Right forelimb (tissue), 1 donor: Measurements from ENCODE around the gene PHAX.
"Not testable (repeated sequence)": the region's sequence is repeated elsewhere in the genome, so short reads cannot be mapped to it uniquely, and the experiment has no call there.

ENCODE experiments used
- DNase-seq: peaks from one replicate; pipeline ENCODE4 v3.0.0-alpha.2; 2018

PHAX gene

DNA sequence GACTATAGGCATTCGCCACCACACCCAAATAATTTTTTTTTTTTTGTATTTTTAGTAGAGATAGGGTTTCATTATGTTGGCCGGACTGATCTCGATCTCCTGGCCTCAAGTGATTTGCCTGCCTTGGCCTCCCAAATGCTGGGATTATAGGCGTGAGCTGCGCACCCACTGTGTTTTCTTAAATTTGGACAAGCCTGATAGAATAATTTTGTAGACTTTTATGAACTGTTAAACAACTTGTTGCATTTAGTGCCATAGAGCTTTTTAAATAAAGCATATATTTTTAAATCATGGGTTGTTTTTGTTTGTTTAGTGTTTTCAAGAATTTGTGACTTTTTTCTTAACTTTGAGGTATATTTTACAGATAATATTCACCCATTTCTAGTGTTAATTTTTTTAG is 4.8 kb downstream of the PHAX start:
- no peak for DNase-seq

DNA sequence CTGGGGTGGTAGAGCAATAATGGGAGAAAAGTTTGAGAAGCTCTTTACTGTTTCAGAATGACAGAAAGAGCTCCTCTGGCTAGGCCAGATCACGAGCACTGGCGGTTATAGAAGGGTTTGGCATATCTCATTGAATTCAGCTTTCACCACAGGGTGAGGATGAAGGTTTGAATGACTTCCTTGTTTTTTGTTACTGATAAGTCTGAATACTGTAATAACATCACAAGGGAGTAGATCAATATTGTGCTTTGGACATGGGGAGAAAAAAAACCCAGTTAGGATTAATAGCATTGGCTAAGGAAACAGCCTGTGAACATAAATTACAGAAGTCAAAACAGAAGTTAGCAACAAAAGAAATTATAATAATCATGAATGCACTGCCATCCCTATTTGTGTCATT is 9.4 kb downstream of the PHAX start:
- DNase-seq, result no peak

DNA sequence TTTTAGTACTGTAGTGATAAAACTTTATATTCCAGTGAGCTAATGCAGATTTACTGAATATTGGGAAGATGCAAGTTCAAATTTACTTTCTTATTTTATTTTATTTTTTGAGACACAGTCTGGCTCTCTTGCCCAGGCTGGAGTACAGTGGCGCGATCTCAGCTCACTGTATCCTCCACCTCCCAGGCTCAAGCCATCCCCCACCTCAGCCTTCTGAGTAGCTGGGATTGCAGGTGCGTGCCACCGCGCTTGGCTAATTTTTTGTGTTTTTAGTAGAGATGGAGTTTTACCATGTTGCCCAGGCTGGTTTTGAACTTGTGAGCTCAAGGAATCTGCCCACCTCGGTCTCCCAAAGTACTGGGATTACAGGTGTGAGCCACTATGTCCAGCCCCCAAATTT is 9.9 kb downstream of the PHAX start:
- DNase-seq, result no peak

DNA sequence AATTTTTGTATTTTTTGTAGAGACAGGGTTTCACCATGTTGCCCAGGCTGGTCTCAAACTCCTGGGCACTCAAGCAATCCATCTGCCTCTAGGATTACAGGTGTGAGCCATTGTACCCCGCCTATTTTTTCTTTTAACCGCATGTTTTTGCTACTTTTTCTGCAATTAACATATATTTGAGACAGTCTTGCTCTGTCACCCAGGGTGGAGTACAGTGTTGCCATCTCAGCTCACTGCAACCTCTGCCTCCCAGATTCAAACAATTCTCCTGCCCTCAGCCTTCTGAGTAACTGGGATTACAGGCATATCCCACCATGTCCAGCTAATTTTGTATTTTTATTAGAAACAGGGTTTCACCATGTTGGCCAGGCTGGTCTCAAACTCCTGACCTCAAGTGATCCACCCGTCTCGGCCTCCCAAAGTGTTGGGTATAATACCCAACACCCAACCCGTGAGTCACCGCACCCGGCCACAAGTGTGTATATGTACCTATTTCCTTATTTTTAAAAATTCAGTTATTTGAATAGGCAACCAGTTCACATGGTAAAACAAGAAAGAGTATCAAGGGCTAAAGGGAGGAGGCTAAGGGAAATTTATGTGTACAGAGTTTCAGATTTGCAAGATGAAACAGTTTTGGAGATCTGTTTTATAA is 13.3 kb downstream of the PHAX start:
- no peak for DNase-seq

DNA sequence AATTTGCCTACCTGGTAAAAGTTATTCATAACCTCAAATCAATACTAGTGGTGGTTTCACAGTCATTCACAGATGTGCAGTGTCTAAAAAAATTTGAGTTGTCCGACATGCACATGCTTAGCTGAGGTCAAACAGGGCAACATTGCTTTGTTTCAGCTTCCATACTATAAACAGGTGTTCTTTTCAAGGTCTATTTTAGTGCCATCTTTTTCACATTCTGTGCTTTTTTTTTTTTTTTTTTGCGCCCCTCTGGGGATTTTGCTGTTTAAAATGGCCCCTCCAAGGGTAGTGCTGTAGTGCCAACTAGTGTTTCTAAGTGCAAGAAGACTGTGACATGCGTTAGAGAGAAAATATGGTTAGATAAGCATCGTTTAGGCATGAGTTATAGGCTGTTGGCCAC is 14.5 kb downstream of the PHAX start:
- DNase-seq, result no peak

DNA sequence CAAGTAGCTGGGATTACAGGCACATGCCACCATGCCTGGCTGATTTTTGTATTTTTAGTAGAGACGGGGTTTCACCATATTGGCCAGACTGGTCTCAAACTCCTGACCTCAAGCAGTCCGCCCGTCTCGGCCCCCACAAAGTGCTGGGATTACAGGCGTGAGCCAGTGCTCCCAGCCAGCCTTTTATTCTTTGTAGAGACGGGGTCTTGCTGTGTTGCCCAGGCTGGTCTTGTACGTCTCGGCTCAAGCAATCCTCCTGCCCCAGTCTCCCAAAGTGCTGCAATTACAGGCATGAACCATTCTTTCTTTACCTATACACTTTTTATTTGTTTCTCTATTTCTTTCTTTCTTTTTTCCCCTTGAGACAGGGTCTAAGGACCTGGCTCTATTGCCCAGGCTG is 16.9 kb downstream of the PHAX start:
- DNase-seq, result not testable (repeated sequence)

DNA sequence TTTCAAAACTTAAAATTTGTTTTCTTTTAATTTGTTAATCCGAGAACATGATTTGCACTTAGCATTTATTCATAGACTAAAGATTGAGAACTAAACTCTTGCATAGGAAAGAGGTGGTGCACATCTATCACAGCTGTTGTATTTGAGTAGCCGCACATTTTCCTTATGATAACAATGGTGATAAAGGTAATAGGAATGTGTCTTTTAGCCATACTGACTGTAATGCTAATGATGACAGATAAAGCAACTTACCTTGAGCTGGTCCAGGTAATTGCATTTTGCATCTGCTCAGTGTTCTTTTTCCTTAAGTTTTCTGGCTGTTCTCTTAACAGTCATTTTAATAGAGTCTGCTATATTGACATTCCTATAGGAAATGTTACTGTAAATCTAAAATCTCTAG is 19.0 kb downstream of the PHAX start:
- no peak for DNase-seq

DNA sequence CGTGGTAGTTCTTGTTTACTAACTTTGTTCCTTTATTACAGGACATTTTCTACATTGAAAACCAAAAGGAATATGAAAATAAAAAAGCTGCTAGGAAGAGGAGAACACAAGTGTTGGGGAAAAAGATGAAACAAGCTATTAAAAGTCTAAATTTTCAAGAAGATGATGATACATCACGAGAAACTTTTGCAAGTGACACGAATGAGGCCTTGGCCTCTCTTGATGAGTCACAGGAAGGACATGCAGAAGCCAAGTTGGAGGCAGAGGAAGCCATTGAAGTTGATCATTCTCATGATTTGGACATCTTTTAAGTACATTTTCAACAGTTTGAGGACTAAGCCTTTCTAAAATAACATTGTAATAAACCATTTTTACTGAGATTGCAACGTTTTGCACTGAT is 23.8 kb downstream of the PHAX start:
- DNase-seq, result no peak

DNA sequence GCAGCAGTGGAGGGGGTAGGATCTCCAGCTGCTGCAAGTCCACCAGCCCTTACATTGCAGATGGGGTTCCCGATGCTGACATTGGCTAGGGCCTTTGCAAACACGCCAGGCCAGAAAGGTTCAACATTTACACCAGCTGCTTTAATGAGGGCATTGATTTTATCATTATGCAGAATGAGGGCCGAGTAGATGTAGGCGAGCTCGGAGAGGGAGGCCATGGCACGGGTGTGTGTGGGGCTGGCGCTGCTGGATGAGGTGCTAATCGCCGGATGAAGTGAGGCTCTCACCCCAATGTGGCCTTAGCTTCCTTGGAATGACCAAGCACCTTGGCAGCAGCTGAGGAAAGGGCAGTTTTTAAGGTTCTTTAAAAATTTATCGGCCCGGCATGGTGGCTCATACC is 27.4 kb downstream of the PHAX start:
- DNase-seq, result no peak

DNA sequence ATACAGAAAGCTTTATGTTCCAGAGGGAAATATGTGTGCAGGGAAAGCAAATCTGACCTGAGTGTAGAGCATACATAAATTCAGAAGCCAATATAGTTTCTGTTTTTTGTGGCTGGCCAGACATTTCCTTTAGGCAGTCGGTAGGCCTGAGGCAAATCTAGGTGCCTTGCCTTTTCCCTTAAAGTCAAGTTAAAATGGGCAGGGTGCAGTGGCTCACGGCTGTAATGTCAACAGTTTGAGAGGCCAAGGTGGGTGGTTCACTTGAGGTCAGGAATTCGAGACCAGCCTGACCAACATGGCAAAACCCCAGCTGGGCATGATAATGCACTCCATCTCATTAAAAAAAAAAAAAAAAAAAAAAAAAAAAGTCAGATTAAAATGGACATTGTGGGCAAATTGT is 31.2 kb downstream of the PHAX start:
- no peak for DNase-seq

DNA sequence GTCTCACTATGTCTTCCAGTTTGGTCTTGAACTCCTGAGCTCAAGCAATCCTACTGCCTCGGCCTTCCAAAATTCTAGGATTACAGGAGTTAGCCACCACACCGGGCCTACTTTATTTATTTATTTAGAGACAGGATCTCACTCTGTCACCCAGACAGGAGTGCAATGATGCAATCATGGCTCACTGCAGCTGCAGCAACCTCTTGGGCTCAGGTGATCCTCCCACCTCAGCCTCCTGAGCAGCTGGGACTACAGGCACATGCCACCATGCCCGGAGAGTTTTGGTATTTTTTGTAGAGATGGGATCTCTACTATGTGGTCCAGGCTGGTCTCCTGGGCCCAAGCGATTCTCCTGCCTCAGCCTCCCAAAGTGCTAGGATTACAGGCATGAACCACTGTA is 32.8 kb downstream of the PHAX start:
- DNase-seq, result no peak

DNA sequence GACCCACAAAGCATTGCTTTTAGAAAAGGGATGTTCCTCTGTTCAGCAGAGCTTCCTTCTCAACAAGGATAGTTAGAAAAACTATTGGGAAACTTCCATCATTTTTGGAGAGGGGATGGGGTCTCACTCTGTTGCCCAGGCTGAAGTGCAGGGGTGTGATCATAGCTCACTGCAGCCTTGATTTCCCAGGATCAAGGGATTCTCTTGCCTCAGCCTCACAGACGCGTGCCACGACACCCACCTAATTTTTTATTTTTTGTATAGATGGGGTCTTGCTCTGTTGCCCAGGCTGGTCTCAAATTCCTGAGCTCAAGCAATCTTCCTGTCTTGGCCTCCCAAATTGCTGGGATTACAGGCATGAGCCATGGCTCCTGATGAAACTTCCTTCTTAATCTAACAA is 34.8 kb downstream of the PHAX start:
- no peak for DNase-seq

DNA sequence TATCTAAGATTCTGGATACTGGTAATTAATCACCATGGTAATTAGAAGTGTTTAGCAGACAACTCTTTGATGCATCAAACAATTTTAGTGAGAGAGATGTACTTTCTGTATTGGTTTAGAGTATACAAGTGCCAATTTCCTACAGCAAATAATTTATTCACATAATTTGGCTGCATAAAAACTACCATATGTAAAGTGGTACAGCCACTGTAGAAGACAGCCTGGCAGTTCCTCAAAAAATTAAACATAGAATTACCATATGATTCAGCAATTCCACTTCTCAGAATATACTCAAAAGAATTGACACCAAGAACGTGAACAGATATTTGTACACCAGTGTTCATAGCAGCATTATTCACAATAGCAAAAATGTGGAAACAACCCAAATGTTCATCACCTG is 36.2 kb downstream of the PHAX start:
- DNase-seq, result no peak

DNA sequence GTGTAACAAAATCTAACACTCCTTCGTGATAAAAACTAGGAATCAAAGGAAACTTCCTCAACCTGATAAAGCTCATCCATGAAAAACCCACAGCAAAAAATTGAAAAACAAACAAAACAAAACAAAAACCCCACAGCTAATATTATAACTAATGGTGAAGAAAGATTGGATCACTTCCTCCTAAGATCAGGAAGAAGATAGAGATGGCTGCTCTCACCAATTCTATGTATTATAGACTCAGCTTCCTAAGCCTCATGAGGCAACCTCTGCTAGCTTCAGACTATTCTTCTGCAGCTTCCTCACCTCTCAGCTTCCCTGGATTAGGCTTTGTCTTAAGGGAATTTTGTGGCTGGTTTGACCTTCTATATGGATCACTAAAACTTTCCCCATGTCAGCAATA is 40.1 kb downstream of the PHAX start:
- DNase-seq, result no peak

DNA sequence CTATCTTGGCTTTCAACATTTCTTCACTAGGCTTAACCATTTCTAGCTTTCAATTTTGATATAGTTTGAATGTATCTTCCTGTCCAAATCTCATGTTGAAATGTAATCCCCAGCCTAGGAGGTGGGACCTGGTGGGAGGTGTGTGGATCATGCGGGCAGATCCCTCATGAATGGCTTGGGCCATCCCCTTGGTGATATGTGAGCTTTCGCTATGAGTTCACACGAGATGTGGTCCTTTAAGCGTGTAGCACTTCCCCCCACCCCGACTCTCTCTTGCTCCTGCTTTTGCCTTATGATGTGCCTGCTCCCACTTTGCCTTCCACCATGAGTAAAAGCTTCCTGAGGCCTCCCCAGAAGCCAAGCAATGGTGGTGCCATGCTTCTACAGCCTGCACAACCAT is 40.6 kb downstream of the PHAX start:
- DNase-seq, result no peak

DNA sequence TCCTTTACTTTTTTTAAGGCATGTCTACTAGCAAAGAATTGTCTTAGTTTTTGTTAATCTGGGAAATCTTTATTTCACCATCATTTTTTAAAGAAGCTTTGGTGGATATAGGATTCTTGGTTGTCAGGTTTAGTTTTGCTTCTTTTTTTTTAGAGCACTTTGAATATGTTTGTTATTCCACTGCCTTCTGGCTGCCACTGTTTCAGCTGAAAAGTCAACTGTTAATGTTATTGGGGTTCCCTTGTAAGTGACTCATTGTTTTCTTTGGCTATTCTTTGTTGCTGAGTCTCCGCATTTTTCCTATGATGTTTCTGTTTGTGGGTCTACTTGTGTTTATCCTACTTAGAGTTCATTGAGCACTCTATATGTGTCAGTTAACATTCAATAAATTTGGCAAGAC is 44.4 kb downstream of the PHAX start:
- no peak for DNase-seq

DNA sequence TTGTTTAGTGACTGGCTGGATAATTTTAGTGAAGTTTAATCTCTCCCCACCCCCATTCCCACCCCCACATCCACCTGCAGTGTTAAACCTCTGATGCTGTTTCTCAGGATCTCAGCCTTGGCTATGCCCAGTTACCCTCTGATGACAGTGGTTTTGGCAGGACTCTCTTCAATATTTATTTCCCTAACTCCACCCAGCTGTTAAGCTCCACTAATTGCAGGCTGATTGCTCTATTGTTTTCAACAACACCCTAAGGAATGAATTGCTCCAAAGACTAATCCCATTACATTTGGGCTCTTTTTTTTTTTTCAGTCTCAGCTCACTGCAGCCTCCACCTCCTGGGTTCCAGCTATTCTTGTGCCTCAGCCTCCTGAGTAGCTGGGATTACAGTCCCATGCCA is 46.3 kb downstream of the PHAX start:
- no peak for DNase-seq

DNA sequence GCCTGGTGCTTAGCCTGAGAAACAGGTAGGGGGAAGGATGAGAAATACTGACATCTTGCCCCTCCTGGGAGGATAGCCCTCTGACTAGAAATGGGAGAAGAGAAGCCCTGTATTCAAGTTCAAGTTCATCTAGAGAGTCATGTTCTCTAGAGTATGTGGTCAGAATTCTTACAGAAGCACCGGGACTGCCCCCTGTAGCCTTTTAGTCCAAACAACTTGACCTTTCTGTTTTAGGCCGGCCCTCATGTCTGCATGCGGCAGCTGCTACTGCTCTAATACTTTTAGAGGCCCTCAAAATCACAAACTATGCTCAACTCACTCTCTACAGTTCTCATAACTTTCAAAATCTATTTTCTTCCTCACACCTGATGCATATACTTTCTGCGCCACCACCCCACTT is 47.7 kb downstream of the PHAX start:
- DNase-seq, result no peak

DNA sequence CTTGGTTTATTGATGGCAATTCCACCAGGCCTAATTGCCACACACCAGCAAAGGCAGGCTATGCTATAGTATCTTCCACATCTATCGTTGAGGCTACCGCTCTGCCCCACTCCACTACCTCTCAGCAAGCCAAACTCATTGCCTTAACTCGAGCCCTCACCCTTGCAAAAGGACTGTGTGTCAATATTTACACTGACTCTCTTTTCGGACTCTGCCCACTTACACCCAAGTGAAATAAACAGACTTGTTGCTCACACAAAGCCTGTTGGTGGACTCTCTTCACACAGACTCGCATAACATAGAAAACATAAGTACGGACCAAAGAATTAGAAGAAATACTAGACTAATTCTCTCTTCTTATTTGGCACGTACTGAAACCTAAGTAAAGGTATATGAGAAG is 48.3 kb downstream of the PHAX start:
- DNase-seq, result not testable (repeated sequence)

DNA sequence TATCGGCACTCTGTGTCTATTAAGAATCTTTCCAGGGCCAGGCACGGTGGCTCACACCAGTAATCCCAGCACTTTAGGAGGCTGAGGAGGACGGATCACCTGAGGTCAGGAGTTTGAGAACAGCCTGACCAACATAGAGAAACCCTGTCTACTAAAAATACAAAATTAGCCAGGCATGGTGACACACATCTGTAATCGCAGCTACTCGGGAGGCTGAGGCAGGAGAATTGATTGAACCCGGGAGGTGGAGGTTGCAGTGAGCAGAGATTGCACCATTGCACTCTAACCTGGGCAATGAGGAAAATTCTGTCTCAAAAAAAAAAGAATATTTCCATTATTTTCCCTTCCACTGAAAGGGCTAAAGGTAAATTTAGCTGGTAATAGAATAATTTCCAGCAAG is 49.0 kb downstream of the PHAX start:
- not testable (repeated sequence) for DNase-seq

DNA sequence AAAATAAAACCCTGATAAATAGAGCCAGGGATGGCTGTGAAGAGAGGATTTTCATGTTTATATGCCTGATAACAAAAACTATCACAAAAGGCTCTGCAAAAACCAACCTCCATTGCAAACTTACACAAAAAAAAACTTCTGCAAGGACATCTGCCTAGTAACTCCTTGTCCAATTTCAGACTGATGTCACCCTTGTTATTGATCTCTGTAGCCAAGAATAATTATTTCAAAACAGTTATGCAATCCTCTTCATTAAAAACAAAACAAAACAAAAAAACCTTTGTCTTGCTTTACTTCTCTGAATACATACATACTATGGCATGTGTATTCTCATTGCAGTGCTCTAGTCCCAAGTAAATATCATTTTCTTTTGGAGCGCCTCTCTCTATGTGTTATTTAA is 49.7 kb downstream of the PHAX start:
- DNase-seq, result no peak

DNA sequence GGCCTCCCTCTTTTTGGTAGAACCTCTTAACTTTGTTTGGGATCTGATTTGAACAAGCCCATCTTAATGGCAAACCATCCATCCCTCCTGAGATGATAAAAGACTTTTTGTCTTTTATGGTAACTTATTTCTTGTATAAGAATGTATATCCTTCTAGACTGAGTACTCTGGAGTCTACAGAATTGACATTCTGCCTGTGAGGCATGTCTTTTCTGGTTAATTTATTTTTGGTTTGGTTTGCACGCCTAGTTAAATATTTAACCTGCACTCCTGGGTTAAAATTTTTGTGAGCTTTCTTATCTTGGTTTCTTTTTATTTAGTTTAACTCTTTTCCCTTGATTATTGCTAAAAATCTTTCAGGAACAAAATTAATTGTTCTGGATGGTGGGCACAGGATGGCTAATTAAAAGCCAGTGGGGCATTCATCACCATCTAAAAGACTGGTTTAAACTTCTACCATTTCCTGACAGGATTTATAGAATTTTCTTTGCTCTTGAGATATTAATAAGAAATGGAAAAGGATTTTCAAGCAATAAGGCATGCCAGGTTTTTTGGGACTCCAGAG is 50.3 kb downstream of the PHAX start:
- DNase-seq, result no peak

DNA sequence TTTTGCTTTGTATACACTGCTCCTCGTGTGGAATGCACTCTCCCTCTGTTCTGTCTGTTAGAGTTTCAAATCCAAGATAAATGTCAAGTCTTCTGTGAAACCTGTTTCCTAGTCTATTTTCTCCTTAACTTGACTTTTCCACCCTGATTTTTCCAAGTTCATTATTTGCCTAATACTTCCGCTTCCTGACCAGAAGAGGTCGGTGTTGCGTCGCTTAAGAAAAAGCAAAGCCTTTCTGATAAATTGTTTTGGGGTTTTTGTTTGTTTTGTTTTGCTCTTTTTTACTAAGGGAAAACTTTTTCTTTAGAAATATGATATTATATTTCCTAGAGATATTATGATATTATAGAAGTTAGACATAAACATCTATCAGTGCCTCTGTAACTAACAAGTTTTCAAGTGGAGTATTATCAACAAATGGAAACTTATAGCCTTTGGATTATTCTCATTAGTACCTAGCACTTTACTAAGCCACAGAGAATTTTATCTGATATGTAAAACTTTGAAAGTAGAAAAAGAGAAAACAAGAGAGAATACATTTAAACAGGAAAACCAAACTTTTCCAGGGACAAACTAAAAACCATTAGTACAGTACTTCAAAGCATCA is 55.8 kb downstream of the PHAX start:
- DNase-seq, result no peak

DNA sequence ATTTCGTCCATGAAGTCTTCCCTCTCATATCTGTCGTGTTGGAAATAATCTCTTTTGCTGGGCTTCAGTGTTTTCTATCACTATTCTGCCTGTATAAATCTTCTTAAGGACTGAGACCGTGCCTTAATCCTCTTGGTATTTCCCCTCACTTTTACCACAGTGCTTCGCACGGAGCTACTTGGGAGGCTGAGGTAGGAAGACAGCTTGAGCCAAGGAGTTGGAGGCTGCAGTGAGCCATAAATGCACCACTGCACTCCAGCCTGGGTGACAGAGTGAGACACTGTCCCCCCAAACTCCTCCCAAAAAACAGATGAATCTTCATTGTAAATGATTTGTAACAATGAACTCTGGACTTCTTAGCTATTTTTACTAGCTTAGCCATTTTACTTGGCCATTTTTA is 57.8 kb downstream of the PHAX start:
- DNase-seq, result no peak
